Smooth muscle cell (in vitro differentiated cells): ENCODE results near the gene ZNF618. TPM values are rescaled to one million over a fixed set of nuclear protein-coding genes. Genes with fewer than 3 reads are reported as not detected.

Experiments used
- DNase-seq: peaks from one replicate; lab custom pipeline; 2025; ENCODE audit not compliant: unreplicated experiment; lab: John Stamatoyannopoulos, UW
- H2AFZ ChIP-seq: fragments of 200-600 bp; sonication (generic); 2 replicates; pipeline ENCODE4 v1.6.0; 2016; ENCODE audit warnings: antibody characterized with exemption, low read depth, mild to moderate bottlenecking
- H3F3A ChIP-seq: fragments of 200-600 bp; sonication (generic); 2 replicates; pipeline ENCODE4 v1.6.0; 2017; ENCODE audit warnings: antibody characterized with exemption, low read depth
- H3K27ac ChIP-seq: fragments of 200-600 bp; sonication (generic); 2 replicates; pipeline ENCODE4 v1.5.1; 2016; ENCODE audit warnings: low read depth, mild to moderate bottlenecking
- H3K27me3 ChIP-seq: fragments of 200-600 bp; sonication (generic); 2 replicates; pipeline ENCODE4 v1.6.1; 2016; ENCODE audit warnings: low read depth, mild to moderate bottlenecking
- H3K36me3 ChIP-seq: fragments of 200-600 bp; sonication (generic); 2 replicates; pipeline ENCODE4 v1.5.1; 2016; ENCODE audit warnings: low read depth
- H3K4me1 ChIP-seq: fragments of 200-600 bp; sonication (generic); 2 replicates; pipeline ENCODE4 v1.5.1; 2016; ENCODE audit warnings: low read depth
- H3K4me2 ChIP-seq: fragments of 200-600 bp; sonication (generic); 2 replicates; pipeline ENCODE4 v1.6.0; 2016; ENCODE audit warnings: mild to moderate bottlenecking
- H3K4me3 ChIP-seq: fragments of 200-600 bp; sonication (generic); 2 replicates; pipeline ENCODE4 v1.5.1; 2016; ENCODE audit warnings: mild to moderate bottlenecking
- H3K79me2 ChIP-seq: fragments of 200-600 bp; sonication (generic); 2 replicates; pipeline ENCODE4 v1.6.0; 2016; ENCODE audit warnings: low read depth, mild to moderate bottlenecking
- H3K9ac ChIP-seq: fragments of 200-600 bp; sonication (generic); 2 replicates; pipeline ENCODE4 v1.6.0; 2016; ENCODE audit warnings: low read depth
- H3K9me3 ChIP-seq: fragments of 200-600 bp; sonication (generic); replicated peaks from 2 replicates; pipeline ENCODE4 v1.5.1; 2016; ENCODE audit warnings: low read depth
- H4K20me1 ChIP-seq: fragments of 200-600 bp; sonication (generic); 2 replicates; pipeline ENCODE4 v1.6.0; 2016; ENCODE audit warnings: low read depth
- CTCF ChIP-seq: fragments of 200-600 bp; sonication (generic); IDR thresholded peaks from 2 replicates; pipeline ENCODE4 v1.5.1; 2017; ENCODE audit warnings: borderline replicate concordance, mild to moderate bottlenecking, antibody characterized with exemption; ENCODE audit not compliant: insufficient read depth, poor library complexity, severe bottlenecking
- WGBS: methylation state at CpG from one replicate; pipeline ENCODE4 v1.1.7; 2016; ENCODE audit warnings: low lambda C conversion rate; 5-methylcytosine and 5-hydroxymethylcytosine counted together
- polyA plus RNA-seq: library from polyadenylated mRNA; unstranded; fragments of >200 nt; fragmentation: Nextera tagmentation; extraction: Ambion mirVana; gene quantifications from 2 replicates; pipeline ENCODE4 v1.2.1, GENCODE V29; 2016
- total RNA-seq: library from RNA; depleted of rRNA; stranded (reverse); fragments of >200 nt; gene quantifications from 2 replicates; pipeline ENCODE4 v1.2.3, GENCODE V29; 2014

Gene ZNF618
- total and polyA plus RNA-seq, 2 experiments from 2014 or later, result 9.9 to 19.5 TPM

- Histone ChIP-seq H3K27ac (no peak overlapping the region), H3K27me3 (no peaks in the 10 kb centered on the region), H3F3A (no peaks in the 10 kb centered on the region), H3K9ac (no peak overlapping the region), H3K4me3 (no peak overlapping the region), H3K9me3 (peaks cover 5% of the 10 kb centered on the region), H2AFZ (no peak overlapping the region), H3K79me2 (peaks cover 91% of the 10 kb centered on the region), H3K36me3 (no peaks in the 10 kb centered on the region), H3K4me1 (no peaks in the 10 kb centered on the region), H3K4me2 (no peak overlapping the region), H4K20me1 (peaks cover 45% of the 10 kb centered on the region)
- DNase-seq, result no peak
- TF ChIP-seq CTCF, result no peak
- 92% methylated on average over 2 of the region's 2 CpGs for WGBS
These were observed 51.2 kb downstream of the ZNF618 start for GRCh38 chr9:113927277-113927676.

DNA sequence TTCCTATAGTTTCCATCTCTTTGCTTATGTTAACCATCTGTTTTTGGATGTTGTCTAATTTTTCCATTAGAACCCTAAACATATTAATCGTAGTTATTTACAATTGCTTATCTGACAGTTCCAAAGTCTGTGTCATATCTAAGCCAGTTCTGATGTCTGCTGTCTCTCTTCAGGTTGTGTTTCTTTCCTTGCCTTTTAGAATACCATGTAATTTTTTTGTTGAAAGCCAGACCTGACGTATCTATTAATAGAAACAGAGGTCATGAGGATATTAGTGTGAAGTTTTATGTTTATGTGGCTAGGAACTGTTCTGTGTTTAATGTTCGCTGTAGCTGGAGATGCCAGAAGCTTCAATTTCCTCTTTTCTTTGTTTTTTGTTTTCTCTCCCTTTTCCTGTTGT is 52.2 kb downstream of the ZNF618 start:
- peaks cover 93% of the 10 kb centered on the region for H3K79me2 ChIP-seq
- no peak overlapping the region for H3K4me2 ChIP-seq
- H3F3A ChIP-seq, result no peaks in the 10 kb centered on the region
- DNase-seq, result no peak
- H3K27me3 ChIP-seq, result no peaks in the 10 kb centered on the region
- no peak overlapping the region for H3K4me3 ChIP-seq
- no peak overlapping the region for H2AFZ ChIP-seq
- H3K9ac ChIP-seq, result no peak overlapping the region
- 95% methylated on average over 3 of the region's 3 CpGs for WGBS
- H3K9me3 ChIP-seq, result peaks cover 5% of the 10 kb centered on the region
- TF ChIP-seq CTCF, result no peak
- H3K4me1 ChIP-seq, result no peaks in the 10 kb centered on the region
- no peaks in the 10 kb centered on the region for H3K36me3 ChIP-seq
- peaks cover 55% of the 10 kb centered on the region for H4K20me1 ChIP-seq
- H3K27ac ChIP-seq, result no peak overlapping the region

- Histone ChIP-seq H3K4me2 (no peak overlapping the region), H4K20me1 (peaks cover 65% of the 10 kb centered on the region)
These were observed 53.7 kb downstream of the ZNF618 start for GRCh38 chr9:113929634-113930389.

More at GRCh38 chr9:113929634-113930389, 53.7 kb downstream of the ZNF618 start:
- peaks cover 5% of the 10 kb centered on the region for H3K9me3 ChIP-seq
- no peak overlapping the region for H2AFZ ChIP-seq
- DNase-seq, result no peak
- H3K27ac ChIP-seq, result no peak overlapping the region
- no peak for TF ChIP-seq CTCF
- WGBS, result 78% methylated on average over 6 of the region's 6 CpGs
- H3K4me1 ChIP-seq, result no peaks in the 10 kb centered on the region
- H3K79me2 ChIP-seq, result peaks cover 91% of the 10 kb centered on the region
- no peaks in the 10 kb centered on the region for H3K36me3 ChIP-seq
- no peak overlapping the region for H3K4me3 ChIP-seq
- H3K27me3 ChIP-seq, result no peaks in the 10 kb centered on the region
- no peaks in the 10 kb centered on the region for H3F3A ChIP-seq
- no peak overlapping the region for H3K9ac ChIP-seq
